ENCODE measurements around the gene MISP.

The MISP gene

DNA sequence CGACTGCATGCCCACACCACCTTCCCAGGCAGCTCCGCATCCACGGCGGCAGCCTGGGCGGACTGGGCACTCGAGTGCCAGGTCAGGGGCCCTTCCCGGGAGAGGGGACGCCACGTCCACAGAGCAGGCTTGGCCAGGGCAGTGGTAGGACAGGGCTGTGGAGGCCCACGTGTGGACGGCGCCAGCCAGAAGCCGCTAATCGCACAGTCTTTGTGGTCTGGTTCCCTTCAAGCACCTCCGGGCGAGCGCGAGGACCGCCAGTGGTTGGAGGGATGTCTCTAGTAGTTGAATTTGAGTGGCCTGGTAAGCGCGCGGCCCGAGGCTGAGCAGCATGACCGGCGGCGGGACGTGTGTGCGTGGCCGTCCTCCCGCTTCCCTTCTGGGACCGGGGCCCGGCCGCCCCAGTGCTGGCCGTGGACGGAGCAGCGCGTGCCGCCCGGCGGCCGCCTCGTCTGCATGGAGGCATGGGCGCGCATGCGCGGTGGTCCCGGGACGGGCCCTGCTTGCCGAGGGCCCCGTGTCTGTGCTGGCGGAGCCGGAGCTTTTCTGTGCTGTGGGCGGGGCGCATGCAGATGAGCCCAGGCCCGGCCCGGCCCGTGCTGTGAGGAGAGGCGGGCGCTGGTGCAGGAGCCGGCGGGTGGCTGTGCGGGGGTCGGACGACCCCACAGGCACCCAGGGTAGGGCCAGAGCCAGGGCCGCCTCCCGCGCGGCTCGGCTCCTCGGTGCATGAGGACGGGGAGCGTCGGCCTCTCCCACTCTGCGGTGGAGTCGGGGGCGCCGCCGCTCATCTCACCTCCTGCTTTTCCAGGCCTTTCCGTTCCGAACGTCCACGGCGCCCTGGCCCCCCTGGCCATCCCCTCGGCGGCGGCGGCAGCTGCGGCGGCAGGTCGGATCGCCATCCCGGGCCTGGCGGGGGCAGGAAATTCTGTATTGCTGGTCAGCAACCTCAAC is 55.0 kb downstream of the MISP start:
- no peak overlapping the region for H3K4me3 ChIP-seq (replicated peaks in 1 of 2; ENCODE audit: low read depth in 2 of 2, low read length in 2 of 2)
- TF ChIP-seq, protein P1, sequence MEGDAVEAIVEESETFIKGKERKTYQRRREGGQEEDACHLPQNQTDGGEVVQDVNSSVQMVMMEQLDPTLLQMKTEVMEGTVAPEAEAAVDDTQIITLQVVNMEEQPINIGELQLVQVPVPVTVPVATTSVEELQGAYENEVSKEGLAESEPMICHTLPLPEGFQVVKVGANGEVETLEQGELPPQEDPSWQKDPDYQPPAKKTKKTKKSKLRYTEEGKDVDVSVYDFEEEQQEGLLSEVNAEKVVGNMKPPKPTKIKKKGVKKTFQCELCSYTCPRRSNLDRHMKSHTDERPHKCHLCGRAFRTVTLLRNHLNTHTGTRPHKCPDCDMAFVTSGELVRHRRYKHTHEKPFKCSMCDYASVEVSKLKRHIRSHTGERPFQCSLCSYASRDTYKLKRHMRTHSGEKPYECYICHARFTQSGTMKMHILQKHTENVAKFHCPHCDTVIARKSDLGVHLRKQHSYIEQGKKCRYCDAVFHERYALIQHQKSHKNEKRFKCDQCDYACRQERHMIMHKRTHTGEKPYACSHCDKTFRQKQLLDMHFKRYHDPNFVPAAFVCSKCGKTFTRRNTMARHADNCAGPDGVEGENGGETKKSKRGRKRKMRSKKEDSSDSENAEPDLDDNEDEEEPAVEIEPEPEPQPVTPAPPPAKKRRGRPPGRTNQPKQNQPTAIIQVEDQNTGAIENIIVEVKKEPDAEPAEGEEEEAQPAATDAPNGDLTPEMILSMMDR (IDR thresholded peaks at IDR 0.05; ENCODE audit: low read depth, low read length), result no peak
- DNase-seq (ENCODE audit: low read depth in 2 of 2), result no peak

DNA sequence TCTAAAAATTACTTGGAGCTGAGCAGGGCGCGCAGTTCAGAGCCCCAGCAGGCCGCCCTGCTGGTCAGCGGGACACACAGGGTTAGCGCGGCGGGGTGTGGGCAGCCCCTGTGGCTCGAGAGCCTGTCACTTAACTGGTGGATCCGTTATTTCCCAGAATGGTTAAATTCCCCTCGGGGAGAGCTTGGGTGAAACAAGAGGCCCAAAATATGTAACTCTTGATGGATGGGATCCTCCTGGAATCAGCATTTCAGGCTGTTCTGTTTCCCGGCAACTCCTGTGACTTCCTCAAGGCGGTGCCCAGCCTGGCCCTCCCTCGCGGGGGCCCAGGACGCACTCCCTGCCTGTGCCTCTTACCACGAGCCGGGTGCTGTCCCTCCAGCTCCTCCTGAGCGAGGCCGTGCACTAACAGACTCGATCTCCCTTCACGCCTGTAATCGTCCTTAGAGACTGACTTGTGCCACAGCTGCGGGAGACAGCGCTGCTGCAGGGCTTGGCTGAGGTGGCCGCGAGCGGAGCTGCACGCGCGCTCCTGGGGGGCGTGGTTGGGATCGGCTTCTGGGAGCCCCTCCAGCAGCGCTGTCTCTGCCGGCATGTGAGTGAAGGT is 56.0 kb downstream of the MISP start:
- no peak for DNase-seq (ENCODE audit: low read depth in 2 of 2)
- TF ChIP-seq, protein P1 (IDR thresholded peaks at IDR 0.05; ENCODE audit: low read depth, low read length), result no peak
- no peak overlapping the region for H3K4me3 ChIP-seq (replicated peaks in 1 of 2; ENCODE audit: low read depth in 2 of 2, low read length in 2 of 2)

DNA sequence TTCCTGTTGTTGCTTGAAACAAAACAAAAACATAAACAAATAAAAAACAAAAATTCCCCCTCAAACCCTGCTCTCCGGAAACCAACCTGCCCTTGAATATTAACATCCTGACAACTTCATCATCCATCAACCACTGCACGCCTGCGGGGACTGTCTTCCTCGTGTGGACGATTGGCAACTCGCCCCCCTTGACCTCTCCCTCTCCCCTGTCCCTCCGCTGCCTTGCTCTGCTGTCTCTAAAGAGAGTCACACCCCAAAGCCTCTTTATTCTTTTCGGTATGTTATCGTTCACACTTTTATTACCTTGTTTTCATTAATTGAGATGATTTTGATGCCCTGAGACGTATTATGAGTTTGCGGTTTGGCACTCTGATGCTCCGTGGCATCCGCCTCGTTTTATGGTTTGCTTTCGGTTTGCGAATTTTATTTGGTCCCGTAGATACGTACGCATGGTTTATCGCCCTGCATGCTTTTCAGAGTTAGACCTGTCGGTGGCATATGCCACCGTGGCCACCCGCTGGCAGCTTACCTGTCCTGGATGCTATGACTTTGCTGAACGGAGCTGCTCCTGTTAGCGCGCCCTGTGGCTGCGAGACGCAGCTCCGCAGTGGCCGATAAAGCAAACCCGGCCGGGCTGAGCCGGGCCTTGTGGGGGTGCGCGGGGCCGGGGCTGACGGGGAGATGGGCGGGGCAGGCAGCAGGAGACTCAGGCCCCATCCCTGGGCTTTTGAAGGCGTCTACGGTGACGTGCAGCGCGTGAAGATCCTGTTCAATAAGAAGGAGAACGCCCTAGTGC is 56.9 kb downstream of the MISP start:
- no peak overlapping the region for H3K4me3 ChIP-seq (replicated peaks in 1 of 2; ENCODE audit: low read depth in 2 of 2, low read length in 2 of 2)
- TF ChIP-seq, protein P1 (IDR thresholded peaks at IDR 0.05; ENCODE audit: low read depth, low read length), result no peak
- no peak for DNase-seq (ENCODE audit: low read depth in 2 of 2)

DNA sequence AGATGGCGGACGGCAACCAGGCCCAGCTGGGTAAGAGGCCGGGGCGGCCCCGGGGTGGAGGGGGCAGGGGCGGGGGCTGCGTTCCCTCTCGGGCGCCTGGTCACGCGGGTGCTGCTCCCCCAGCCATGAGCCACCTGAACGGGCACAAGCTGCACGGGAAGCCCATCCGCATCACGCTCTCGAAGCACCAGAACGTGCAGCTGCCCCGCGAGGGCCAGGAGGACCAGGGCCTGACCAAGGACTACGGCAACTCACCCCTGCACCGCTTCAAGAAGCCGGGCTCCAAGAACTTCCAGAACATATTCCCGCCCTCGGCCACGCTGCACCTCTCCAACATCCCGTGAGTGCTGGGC is 57.5 kb downstream of the MISP start:
- TF ChIP-seq, protein P1 (IDR thresholded peaks at IDR 0.05; ENCODE audit: low read depth, low read length), result no peak

DNA sequence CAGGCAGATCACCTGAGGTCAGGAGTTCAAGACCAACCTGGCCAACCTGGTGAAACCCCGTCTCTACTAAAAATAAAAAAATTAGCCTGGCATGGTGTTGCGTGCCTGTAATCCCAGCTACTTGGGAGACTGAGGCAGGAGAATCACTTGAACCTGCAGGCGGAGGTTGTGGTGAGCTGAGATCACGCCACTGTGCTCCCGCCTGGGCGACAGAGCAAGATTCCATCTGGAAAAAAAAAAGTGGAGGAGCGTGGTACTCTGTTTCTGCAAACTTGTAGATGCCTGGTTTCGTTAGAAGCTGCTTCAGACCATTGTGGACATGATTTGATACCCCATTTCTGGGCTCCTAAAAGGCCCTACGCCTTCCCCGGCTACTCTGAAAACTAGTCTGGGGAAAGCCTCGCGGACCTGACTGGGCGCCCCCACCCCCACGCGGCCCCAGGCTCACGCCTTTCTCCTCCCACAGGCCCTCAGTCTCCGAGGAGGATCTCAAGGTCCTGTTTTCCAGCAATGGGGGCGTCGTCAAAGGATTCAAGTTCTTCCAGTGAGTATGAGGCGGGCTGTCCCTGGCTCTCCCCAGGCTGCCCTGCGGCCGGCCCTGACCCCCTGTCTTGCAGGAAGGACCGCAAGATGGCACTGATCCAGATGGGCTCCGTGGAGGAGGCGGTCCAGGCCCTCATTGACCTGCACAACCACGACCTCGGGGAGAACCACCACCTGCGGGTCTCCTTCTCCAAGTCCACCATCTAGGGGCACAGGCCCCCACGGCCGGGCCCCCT is 59.4 kb downstream of the MISP start:
- DNase-seq (ENCODE audit: low read depth in 2 of 2), result no peak
- TF ChIP-seq, protein P1 (IDR thresholded peaks at IDR 0.05; ENCODE audit: low read depth, low read length), result no peak
- H3K4me3 ChIP-seq (replicated peaks in 1 of 2; ENCODE audit: low read depth in 2 of 2, low read length in 2 of 2), result no peak overlapping the region

More for the DNA sequence above, 57.5 kb downstream of the MISP start:
- no peak for DNase-seq (ENCODE audit: low read depth in 2 of 2)
- no peak overlapping the region for H3K4me3 ChIP-seq (replicated peaks in 1 of 2; ENCODE audit: low read depth in 2 of 2, low read length in 2 of 2)

DNA sequence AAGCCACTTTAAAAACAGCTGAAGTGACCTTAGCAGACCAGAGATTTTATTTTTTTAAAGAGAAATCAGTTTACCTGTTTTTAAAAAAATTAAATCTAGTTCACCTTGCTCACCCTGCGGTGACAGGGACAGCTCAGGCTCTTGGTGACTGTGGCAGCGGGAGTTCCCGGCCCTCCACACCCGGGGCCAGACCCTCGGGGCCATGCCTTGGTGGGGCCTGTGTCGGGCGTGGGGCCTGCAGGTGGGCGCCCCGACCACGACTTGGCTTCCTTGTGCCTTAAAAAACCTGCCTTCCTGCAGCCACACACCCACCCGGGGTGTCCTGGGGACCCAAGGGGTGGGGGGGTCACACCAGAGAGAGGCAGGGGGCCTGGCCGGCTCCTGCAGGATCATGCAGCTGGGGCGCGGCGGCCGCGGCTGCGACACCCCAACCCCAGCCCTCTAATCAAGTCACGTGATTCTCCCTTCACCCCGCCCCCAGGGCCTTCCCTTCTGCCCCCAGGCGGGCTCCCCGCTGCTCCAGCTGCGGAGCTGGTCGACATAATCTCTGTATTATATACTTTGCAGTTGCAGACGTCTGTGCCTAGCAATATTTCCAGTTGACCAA is 60.1 kb downstream of the MISP start:
- H3K4me3 ChIP-seq (replicated peaks in 1 of 2; ENCODE audit: low read depth in 2 of 2, low read length in 2 of 2), result no peak overlapping the region
- TF ChIP-seq, protein P1 (IDR thresholded peaks at IDR 0.05; ENCODE audit: low read depth, low read length), result no peak
- DNase-seq (ENCODE audit: low read depth in 2 of 2), result no peak

Measured in cardiac fibroblast (primary cell).